Head of caudate nucleus (tissue), 42 donors: ENCODE measurements around the gene SLC22A8.
"Not testable (repeated sequence)": the region's sequence is repeated elsewhere in the genome, so short reads cannot be mapped to it uniquely, and the experiment has no call there.

ENCODE experiments used
- DNase-seq, 42 donors: peaks; one replicate each; pipeline versions ENCODE4 v3.0.0 to v3.0.0-alpha.2; 2020 to 2021; ENCODE audit warnings: mixed read lengths in 7 of 42
- intact Hi-C: fragments of 100-400 bp; cut with DNase I; formaldehyde crosslinking; loops from one replicate; pipeline ENCODE4 v1.15.0; 2022

SLC22A8 gene

GRCh38 chr11:63015521-63016215 is at the start of gene SLC22A8:
SLC22A8 (minus strand) TSS chr11:63015841; CDS start chr11:63014958, 883 bp downstream.
- intact Hi-C loops = no loop called here
- peak in 2 of 42 donors; percentile 27 to 36 for DNase-seq

- intact Hi-C loops, DNase-seq: not testable (repeated sequence)
These were observed 30.6 kb upstream of the SLC22A8 start for GRCh38 chr11:63046203-63046602.

- intact Hi-C loops = no loop called here
These were observed 27.0 kb upstream of the SLC22A8 start for GRCh38 chr11:63042596-63042995.

GRCh38 chr11:63032457-63032856 is 16.8 kb upstream of the SLC22A8 start:
- intact Hi-C loops = no loop called here
- no peak for DNase-seq

More at GRCh38 chr11:63042596-63042995, 27.0 kb upstream of the SLC22A8 start:
- no peak for DNase-seq

GRCh38 chr11:63023841-63024648 is 8.4 kb upstream of the SLC22A8 start:
- DNase-seq = peak; percentile 82 to 97 (median 94)
- intact Hi-C loops = loop anchor here (2.0 kb wide), 1 partner anchor 117 kb away; no protein-coding TSS in a partner anchor

- intact Hi-C loops = no loop called here
- peak in 1 of 42 donors; percentile 8 for DNase-seq
These were observed 7.7 kb upstream of the SLC22A8 start for GRCh38 chr11:63023222-63023814.

GRCh38 chr11:63022441-63022840 is 6.8 kb upstream of the SLC22A8 start:
- intact Hi-C loops = no loop called here
- peak in 1 of 42 donors; percentile 16 for DNase-seq

GRCh38 chr11:63020671-63021291 is 5.1 kb upstream of the SLC22A8 start:
- intact Hi-C loops = no loop called here
- peak in 12 of 42 donors; percentile 5 to 43 (median 22) for DNase-seq

GRCh38 chr11:63019506-63019905 is 3.9 kb upstream of the SLC22A8 start:
- intact Hi-C loops = no loop called here
- DNase-seq = peak in 2 of 42 donors; percentile 5 to 12

GRCh38 chr11:63017306-63017974 is 1.8 kb upstream of the SLC22A8 start:
- intact Hi-C loops = no loop called here
- peak in 3 of 42 donors; percentile 3 to 22 (median 18) for DNase-seq

GRCh38 chr11:63014408-63015055 is 1.1 kb downstream of the SLC22A8 start:
- DNase-seq = peak in 2 of 42 donors; percentile 10 to 11
- intact Hi-C loops = no loop called here

GRCh38 chr11:63012839-63013238 is 2.8 kb downstream of the SLC22A8 start:
- intact Hi-C loops = no loop called here
- no peak for DNase-seq

GRCh38 chr11:63012430-63012829 is 3.2 kb downstream of the SLC22A8 start:
- no peak for DNase-seq
- intact Hi-C loops = no loop called here

- intact Hi-C loops = no loop called here
- DNase-seq = no peak
These were observed 4.7 kb downstream of the SLC22A8 start for GRCh38 chr11:63010934-63011439.

- intact Hi-C loops = no loop called here
- DNase-seq = no peak
These were observed 7.7 kb downstream of the SLC22A8 start for GRCh38 chr11:63007920-63008319.

- intact Hi-C loops = no loop called here
- DNase-seq = no peak
These were observed 14.2 kb downstream of the SLC22A8 start for GRCh38 chr11:63001456-63001855.

- DNase-seq = no peak
- intact Hi-C loops = no loop called here
These were observed 16.0 kb downstream of the SLC22A8 start for GRCh38 chr11:62999649-63000048.

GRCh38 chr11:62999156-62999555 is 16.5 kb downstream of the SLC22A8 start:
- intact Hi-C loops = no loop called here
- no peak for DNase-seq
